CD4-positive, alpha-beta T cell treated with Interleukin-15 for 4 hours (primary cell): ENCODE data around the gene G6PC2.
"Not testable (repeated sequence)": the region's sequence is repeated elsewhere in the genome, so short reads cannot be mapped to it uniquely, and the experiment has no call there.

ENCODE experiments used
- DNase-seq: peaks from one replicate; pipeline ENCODE4 v3.0.0-alpha.2; 2020; ENCODE audit warnings: low spot score

G6PC2 gene

DNA sequence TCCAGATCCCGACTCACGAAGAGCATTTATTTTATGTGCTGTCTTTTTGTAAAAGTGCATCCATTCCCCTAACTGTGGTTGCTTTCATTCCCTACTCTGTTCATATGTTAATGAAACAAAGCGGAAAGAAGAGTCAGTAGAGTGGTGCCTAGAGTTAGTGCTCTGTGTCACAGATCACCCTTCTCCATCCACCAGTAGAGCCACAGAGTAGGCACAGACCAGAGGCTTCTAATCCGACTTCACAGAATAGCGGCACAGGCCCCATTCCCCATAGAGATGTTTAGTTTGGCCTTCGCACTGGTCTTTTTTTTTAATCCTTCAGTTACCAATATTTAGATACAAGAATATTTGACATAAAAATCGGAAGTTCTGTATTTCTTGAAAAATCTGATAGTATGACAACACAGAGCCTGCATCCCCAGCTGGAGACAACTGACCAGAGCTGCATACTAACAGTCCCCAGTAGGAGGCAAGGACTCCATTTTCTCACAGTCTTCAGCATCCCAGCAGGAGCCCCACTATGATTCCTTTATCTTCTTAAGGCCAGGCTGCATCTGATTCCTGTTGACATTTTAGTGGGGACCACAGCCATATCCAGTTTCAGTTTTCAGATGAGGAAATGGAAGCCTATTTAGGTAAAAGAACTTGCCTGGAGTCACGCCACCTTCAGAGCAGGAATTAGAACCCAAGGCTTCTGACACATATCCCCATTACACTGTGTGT lies 7.0 kb downstream of the G6PC2 start:
- no peak for DNase-seq

GRCh38 chr2:168910330-168910729 lies 9.2 kb downstream of the G6PC2 start:
- no peak for DNase-seq

GRCh38 chr2:168912466-168912865 lies 11.4 kb downstream of the G6PC2 start:
- no peak for DNase-seq

DNA sequence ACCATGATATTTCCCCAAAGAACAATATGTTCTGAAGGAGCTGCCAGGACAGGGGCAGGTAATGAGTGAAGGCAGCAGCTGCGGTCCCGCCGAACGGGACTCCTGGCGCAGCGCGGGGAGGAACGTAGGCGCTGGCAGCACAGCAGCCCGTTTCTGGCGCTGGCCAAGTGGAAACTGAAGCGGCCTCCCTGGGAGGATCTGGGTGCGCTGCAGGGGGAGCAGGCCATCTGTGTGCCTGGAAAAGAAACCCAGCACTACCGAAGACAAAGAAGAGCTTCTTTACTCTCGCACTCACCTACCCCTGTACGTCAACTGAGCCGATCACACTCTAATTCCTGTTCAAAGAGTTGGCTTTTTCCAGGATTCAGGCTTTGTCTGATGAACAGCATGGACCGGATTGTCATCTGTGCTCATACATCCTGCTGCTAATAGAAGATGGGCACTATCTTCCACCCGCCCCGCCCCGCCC lies 11.8 kb downstream of the G6PC2 start:
- DNase-seq = no peak

DNA sequence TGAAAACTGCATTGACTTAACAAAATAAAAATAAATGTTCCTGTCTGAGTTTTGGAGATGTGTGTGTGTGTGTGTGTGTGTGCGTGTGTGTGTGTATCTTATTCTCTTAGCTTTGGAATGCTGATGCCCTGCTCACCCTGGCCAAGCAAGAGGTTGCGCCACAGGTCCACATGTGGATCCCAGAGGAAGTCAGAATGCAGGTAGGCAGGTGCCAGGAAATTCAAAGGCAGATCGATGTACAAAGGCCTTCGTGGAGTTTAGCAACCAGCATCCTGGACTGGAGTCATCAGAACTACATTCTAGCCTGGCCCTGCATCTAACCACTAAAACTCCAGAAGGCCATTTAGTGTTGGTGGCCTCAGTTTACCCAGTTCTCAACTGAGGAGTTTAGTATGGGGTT lies 12.4 kb downstream of the G6PC2 start:
- DNase-seq = no peak

DNA sequence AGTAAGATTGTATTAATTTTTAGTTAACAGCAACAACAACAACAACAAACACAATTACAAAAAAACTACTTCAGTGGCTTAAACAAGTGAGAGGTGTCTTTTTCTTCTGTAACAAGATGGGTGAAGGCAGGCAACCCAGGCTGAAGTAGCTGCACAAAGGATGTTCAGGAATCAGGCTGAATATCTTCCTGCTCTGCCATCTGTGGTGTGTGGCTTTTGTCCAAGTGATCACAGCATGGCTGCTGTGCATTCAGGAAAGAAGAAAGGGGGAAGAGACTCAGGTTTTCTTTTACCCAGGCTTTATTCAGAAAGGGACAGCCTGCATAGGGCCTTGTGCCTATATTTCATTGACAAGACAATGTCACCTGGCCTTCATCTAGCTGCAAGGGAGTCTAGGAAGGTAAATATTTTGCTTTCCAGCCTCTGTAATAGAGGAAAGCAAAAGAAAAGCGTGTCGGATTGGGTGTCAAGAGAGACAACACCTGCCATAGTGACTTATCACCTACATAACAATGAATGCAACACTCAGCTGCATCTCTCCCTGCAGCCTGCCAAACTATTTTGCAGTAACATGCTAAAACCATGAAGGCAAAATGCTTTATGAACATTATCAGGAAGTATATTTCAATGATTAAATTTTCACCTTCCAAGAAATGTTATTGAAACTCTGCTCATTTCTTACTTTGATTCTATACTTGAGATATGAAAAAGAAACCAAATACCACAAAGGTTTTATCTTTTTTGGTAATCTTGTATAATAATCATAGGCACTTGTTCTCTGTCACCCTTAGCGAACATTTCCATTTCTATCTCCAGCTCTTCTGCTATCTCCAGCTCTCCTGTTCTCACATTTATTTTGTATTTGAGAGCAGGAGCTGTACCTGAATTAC lies 14.6 kb downstream of the G6PC2 start:
- DNase-seq = no peak

GRCh38 chr2:168916331-168916675 lies 15.2 kb downstream of the G6PC2 start:
- no peak for DNase-seq

- DNase-seq = peak; percentile 44
Observed at GRCh38 chr2:168920504-168921157, 19.5 kb downstream of the G6PC2 start.

GRCh38 chr2:168926621-168927386 lies 25.7 kb downstream of the G6PC2 start:
- no peak for DNase-seq

- no peak for DNase-seq
Observed at GRCh38 chr2:168928113-168928831, 27.2 kb downstream of the G6PC2 start.

DNA sequence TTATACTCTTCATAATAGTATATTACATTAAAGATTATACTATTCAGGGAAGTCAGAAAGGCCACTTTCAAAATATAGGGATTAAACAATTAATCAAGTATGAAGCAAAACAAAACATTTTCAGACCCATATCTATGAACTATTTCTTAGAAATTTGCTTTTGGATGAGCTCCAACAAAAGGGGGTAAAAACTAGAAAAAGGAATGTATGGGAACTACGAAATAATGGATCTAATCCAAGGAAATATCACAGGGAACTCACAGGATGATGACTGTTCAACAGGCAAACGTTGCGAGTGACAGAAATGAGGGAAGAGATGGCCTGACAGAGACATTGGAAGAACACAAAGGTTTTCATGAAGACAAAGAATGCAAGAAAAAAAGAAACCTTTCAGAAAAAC lies 27.9 kb downstream of the G6PC2 start:
- DNase-seq = no peak

GRCh38 chr2:168930242-168930641 lies 29.2 kb downstream of the G6PC2 start:
- no peak for DNase-seq

DNA sequence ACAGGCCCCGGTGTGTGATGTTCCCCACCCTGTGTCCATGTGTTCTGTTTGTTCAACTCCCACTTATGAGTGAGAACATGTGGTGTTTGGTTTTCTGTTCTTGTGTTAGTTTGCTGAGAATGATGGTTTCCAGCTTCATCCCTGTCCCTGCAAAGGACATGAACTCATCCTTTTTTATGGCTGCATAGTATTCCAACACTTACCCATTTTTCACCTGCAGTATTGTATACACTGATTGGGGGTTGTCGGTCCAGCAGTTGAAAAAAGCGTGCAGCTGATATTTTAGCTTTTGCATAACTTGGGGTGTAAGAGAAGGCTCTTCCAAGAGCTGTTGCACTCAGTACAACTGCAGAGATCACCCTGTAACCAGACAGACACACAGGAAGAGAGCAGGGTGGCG lies 31.1 kb downstream of the G6PC2 start:
- not testable (repeated sequence) for DNase-seq

- DNase-seq = no peak
Observed at GRCh38 chr2:168934826-168935225, 33.7 kb downstream of the G6PC2 start.

DNA sequence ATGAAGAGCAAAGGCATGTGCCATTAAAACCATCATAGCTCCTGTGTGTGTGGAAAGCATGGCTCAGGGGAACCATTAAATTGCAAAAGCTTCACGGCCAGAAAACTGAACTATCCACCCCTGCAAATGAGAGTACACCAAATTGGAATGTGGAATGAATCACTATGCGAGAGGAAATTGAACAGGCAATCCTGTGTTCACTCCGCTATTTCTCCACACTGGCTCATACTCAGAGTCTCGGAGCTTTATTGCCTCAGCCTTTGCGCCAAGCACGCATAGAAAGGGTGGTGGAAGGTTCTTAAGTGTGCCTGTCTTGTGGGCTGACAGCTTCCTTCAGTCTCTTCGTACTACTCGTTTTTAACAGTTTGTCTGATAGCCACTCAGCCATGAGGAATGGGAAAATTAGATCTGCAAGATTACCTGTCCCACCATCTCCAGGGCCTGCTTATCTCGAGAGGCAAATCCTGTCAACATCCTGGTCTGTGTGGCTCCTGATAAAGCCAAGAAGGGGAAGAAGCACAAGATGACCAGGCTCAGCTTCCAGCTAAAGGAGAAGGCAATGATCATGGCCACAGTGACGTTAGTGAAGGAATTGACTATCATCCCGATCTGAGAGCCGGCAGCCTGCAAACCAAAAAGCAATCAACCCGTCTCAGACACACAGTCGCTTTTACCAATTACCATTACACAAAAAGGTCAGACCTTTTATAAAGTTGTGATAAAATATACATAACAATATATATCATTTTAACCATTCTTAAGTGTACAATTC lies 34.9 kb downstream of the G6PC2 start:
- DNase-seq = no peak

DNA sequence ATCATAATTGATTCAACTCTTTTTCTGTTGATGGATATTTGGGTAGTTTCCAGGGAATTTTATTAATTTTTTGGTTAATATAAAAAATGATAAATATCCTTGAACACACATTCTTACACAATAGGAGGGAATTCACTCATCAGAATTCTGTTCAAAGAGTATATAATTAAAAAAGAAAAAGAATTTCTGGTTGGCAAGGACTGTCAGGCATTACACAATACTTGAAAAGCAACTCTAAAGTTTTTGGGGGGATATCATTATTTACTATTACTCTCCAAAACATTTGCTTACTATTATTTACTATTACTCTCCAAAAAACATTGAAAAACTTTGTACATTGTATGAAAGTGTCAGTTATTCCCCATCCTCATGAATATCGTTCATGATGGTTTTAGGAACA lies 38.0 kb downstream of the G6PC2 start:
- DNase-seq = no peak

DNA sequence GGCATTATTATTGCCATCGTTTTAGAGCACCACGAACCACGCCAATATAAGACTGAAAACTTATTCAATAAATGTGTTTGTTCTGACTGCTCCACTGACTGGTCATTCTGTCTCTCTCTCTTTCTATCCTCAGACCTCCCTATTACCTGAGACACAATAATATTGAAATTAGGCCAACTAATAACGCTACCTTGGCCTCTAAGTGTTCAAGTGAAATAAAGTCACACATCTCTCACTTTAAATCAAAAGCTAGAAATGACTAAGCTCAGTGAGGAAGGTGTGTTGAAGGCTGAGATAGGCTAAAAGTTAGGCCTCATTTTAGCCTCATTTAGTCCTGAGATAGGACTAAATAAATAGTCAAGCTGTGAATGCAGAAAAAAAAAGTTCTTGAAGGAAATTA lies 38.8 kb downstream of the G6PC2 start:
- DNase-seq = no peak

GRCh38 chr2:168941297-168941696 lies 40.2 kb downstream of the G6PC2 start:
- DNase-seq = no peak

GRCh38 chr2:168944065-168944464 lies 43.0 kb downstream of the G6PC2 start:
- no peak for DNase-seq

DNA sequence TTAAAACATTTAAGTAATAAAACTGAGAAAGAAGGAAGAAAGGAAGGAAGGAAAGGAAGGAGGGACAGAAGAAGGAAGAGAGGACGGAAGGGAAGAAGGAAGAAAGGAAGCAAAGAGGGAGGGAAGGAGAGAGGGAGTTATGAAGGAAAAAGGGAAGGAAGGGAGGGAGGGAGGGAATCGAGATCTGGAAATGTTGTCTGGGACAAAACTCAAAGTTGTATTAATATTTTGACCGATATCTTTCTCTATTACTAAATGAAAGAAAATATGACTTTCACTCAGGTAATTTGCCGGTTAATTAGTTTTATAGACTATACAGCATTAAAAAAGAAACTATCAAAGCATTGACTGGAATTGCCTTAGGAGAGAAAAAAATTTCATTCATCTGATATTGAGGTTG lies 44.4 kb downstream of the G6PC2 start:
- no peak for DNase-seq
